Metanephros (tissue), 1 donor: ENCODE measurements around the gene WHAMM. TPM values are rescaled to one million over a fixed set of nuclear protein-coding genes. Genes with fewer than 3 reads are reported as not detected.

ENCODE experiments used
- total RNA-seq: library from RNA; depleted of rRNA; stranded (reverse); fragments of >200 nt; gene quantifications from one replicate; pipeline ENCODE4 v1.2.3, GENCODE V29; 2014

The WHAMM gene
- total RNA-seq: 6.8 TPM

GRCh38 chr15:82809308-82810060, at the start of gene WHAMM:
Gene WHAMM (plus strand): TSS chr15:82809628. CDS start chr15:82809727, 99 bp downstream.

GRCh38 chr15:82805994-82806406, 3.4 kb upstream of the WHAMM start, which contains the start of gene FSD2:
Gene FSD2 (minus strand): TSS chr15:82806069. CDS start chr15:82787390, 18,679 bp downstream.

Other genes starting within 250 kb of the WHAMM start
- 3.1 TPM for gene CPEB1, start 162.3 kb upstream of the WHAMM start, total RNA-seq
- 2.1 TPM for gene AP3B2, start 99.8 kb upstream of the WHAMM start, total RNA-seq
- 9.6 TPM for gene FSD2, start 3.6 kb upstream of the WHAMM start, total RNA-seq
- 27.0 TPM for gene HOMER2, start 143.1 kb downstream of the WHAMM start, total RNA-seq
- gene RAMAC, start 176.6 kb downstream of the WHAMM start, total RNA-seq: 25.6 TPM
- 48.6 TPM for gene C15orf40, start 202.0 kb downstream of the WHAMM start, total RNA-seq